H1 (cell line): ENCODE results near the gene RBM18. TPM values are rescaled to one million over a fixed set of nuclear protein-coding genes. Genes with fewer than 3 reads are reported as not detected.

Experiments
- CTCF ChIA-PET: fragments of 300-600 bp; sonication (Branson Sonifier 250); formaldehyde crosslinking; loops from one replicate; lab custom pipeline; 2021; ENCODE audit not compliant: partially characterized antibody; lab: Charles Lee
- POLR2A ChIA-PET: fragments of 300-600 bp; sonication (Branson Sonifier 250); formaldehyde crosslinking; loops from one replicate; lab custom pipeline; 2021; ENCODE audit warnings: inconsistent platforms; ENCODE audit not compliant: partially characterized antibody; lab: Charles Lee
- DNase-seq, 2 experiments: peaks; one replicate each; pipeline versions ENCODE4 v3.0.0 to v3.0.0-alpha.2; 2010 to 2022; ENCODE audit warnings: low spot score in 2 of 2, low read depth in 1 of 2, mixed read lengths in 1 of 2
- FAIRE-seq: peaks from 2 replicates; lab custom pipeline; 2011; peaks lifted over from hg19 to GRCh38; lab: Jason Lieb, UNC
- H2AFZ ChIP-seq: 2 replicates; pipeline ENCODE4 v1.8.1; 2012; ENCODE audit warnings: low read length, inconsistent platforms
- H2AK5ac ChIP-seq: 2 replicates; pipeline ENCODE4 v1.6.1; 2013; ENCODE audit warnings: low read depth, low read length
- H2BK120ac ChIP-seq: replicated peaks from 2 replicates; pipeline ENCODE3; 2013; ENCODE audit warnings: low read depth, low read length, inconsistent platforms
- H2BK12ac ChIP-seq: 2 replicates; pipeline ENCODE4 v1.6.1; 2013; ENCODE audit warnings: low read depth, low read length
- H2BK15ac ChIP-seq: 2 replicates; pipeline ENCODE4 v1.6.1; 2013; ENCODE audit warnings: low read length
- H2BK20ac ChIP-seq: 2 replicates; pipeline ENCODE4 v1.6.1; 2013; ENCODE audit warnings: low read length
- H2BK5ac ChIP-seq: 2 replicates; pipeline ENCODE4 v1.6.1; 2013; ENCODE audit warnings: low read depth, low read length
- H3K14ac ChIP-seq: 2 replicates; pipeline ENCODE4 v1.6.1; 2013; ENCODE audit warnings: inconsistent platforms; ENCODE audit not compliant: insufficient read length
- H3K18ac ChIP-seq: 2 replicates; pipeline ENCODE4 v1.6.1; 2013; ENCODE audit warnings: low read length; ENCODE audit errors: extremely low read depth
- H3K23ac ChIP-seq: 2 replicates; pipeline ENCODE4 v1.6.1; 2013; ENCODE audit warnings: inconsistent platforms; ENCODE audit not compliant: insufficient read length
- H3K23me2 ChIP-seq: 2 replicates; pipeline ENCODE4 v1.6.1; 2013; ENCODE audit warnings: low read depth, low read length
- H3K27ac ChIP-seq: 2 replicates; pipeline ENCODE4 v1.6.1; 2011; ENCODE audit warnings: low read depth, low read length, inconsistent platforms
- H3K27me3 ChIP-seq, 4 experiments: replicated peaks in 1 of 4; 1 replicate in 1 of 4; 2 replicates in 3 of 4; pipeline versions ENCODE4 v1.6.1 to v1.8.1; 2011 to 2013; ENCODE audit warnings: low read length in 3 of 4, mild to moderate bottlenecking in 3 of 4, inconsistent platforms in 2 of 4, mixed read lengths in 2 of 4, moderate library complexity in 1 of 4; ENCODE audit not compliant: control insufficient read depth in 3 of 4, insufficient read depth in 3 of 4; ENCODE audit errors: extremely low read depth in 1 of 4
- H3K36me3 ChIP-seq, 4 experiments: 2 replicates each; pipeline versions ENCODE4 v1.6.1 to v1.8.1; 2011 to 2013; ENCODE audit warnings: mild to moderate bottlenecking in 4 of 4, low read length in 3 of 4, moderate library complexity in 2 of 4, control low read depth in 1 of 4, inconsistent platforms in 1 of 4; ENCODE audit not compliant: insufficient read depth in 4 of 4, control insufficient read depth in 2 of 4
- H3K4ac ChIP-seq: replicated peaks from 2 replicates; pipeline ENCODE3; 2013; ENCODE audit warnings: low read length, low read depth, mixed read lengths, inconsistent platforms; ENCODE audit not compliant: insufficient read length
- H3K4me1 ChIP-seq, 4 experiments: replicated peaks in 1 of 4; 1 replicate in 1 of 4; 2 replicates in 3 of 4; pipeline versions ENCODE4 v1.6.1 to v1.8.1; 2011 to 2013; ENCODE audit warnings: low read length in 3 of 4, inconsistent platforms in 2 of 4, mixed read lengths in 1 of 4; ENCODE audit not compliant: insufficient read depth in 4 of 4, control insufficient read depth in 3 of 4
- H3K4me2 ChIP-seq, 2 experiments: 2 replicates each; pipeline versions ENCODE4 v1.6.1 to v1.8.1; 2011 to 2013; ENCODE audit warnings: low read depth in 2 of 2, low read length in 2 of 2, control low read depth in 1 of 2, inconsistent platforms in 1 of 2, mild to moderate bottlenecking in 1 of 2; ENCODE audit not compliant: insufficient read depth in 1 of 2
- H3K4me3 ChIP-seq, 4 experiments: fragments of 200-600, 300-600 bp in 1 of 4; sonication (generic), shearing (Covaris generic), sonication (Bioruptor Twin) in 1 of 4; 2 replicates each; pipeline versions ENCODE4 v1.5.1 to v1.8.1; 2011 to 2016; ENCODE audit warnings: low read length in 4 of 4, low read depth in 3 of 4, control low read depth in 2 of 4, inconsistent platforms in 2 of 4, mild to moderate bottlenecking in 2 of 4, mixed read lengths in 1 of 4, moderate library complexity in 1 of 4; ENCODE audit not compliant: insufficient read depth in 2 of 4; ENCODE audit errors: extremely low read depth in 1 of 4
- H3K56ac ChIP-seq: replicated peaks from 2 replicates; pipeline ENCODE3; 2013; ENCODE audit warnings: low read depth, mild to moderate bottlenecking, mixed read lengths, low read length, inconsistent platforms; ENCODE audit not compliant: insufficient read length
- H3K79me1 ChIP-seq: 2 replicates; pipeline ENCODE4 v1.6.1; 2013; ENCODE audit warnings: low read depth, low read length, control low read depth
- H3K79me2 ChIP-seq, 2 experiments: 2 replicates each; pipeline versions ENCODE4 v1.6.1 to v1.8.1; 2012 to 2013; ENCODE audit warnings: low read length in 2 of 2, mild to moderate bottlenecking in 2 of 2, inconsistent platforms in 1 of 2; ENCODE audit not compliant: insufficient read depth in 2 of 2, control insufficient read depth in 1 of 2
- H3K9ac ChIP-seq, 4 experiments: replicated peaks in 1 of 4; 1 replicate in 1 of 4; 2 replicates in 3 of 4; pipeline versions ENCODE4 v1.6.1 to v1.8.1; 2011 to 2013; ENCODE audit warnings: low read depth in 3 of 4, low read length in 3 of 4, control low read depth in 2 of 4, mild to moderate bottlenecking in 2 of 4, moderate library complexity in 2 of 4, inconsistent platforms in 1 of 4; ENCODE audit errors: extremely low read depth in 1 of 4
- H3K9me3 ChIP-seq, 2 experiments: 2 replicates each; pipeline versions ENCODE4 v1.6.1 to v1.8.1; 2012 to 2013; ENCODE audit warnings: mild to moderate bottlenecking in 2 of 2, moderate library complexity in 2 of 2, control low read depth in 1 of 2, inconsistent platforms in 1 of 2, low read depth in 1 of 2, low read length in 1 of 2, mixed read lengths in 1 of 2; ENCODE audit not compliant: insufficient read depth in 2 of 2
- H4K20me1 ChIP-seq, 2 experiments: replicated peaks in 1 of 2; 2 replicates each; pipeline versions ENCODE3 to v1.8.1; 2011 to 2013; ENCODE audit warnings: inconsistent platforms in 2 of 2, low read length in 2 of 2, mild to moderate bottlenecking in 1 of 2; ENCODE audit not compliant: insufficient read depth in 2 of 2, control insufficient read depth in 1 of 2
- H4K5ac ChIP-seq: 2 replicates; pipeline ENCODE4 v1.6.1; 2013; ENCODE audit warnings: low read length, low read depth, mixed read lengths, inconsistent platforms; ENCODE audit not compliant: insufficient read length
- H4K8ac ChIP-seq: 2 replicates; pipeline ENCODE4 v1.8.0; 2013; ENCODE audit warnings: mild to moderate bottlenecking, moderate library complexity, low read length, inconsistent platforms; ENCODE audit not compliant: insufficient read depth; ENCODE audit errors: extremely low read depth
- H4K91ac ChIP-seq: replicated peaks from 2 replicates; pipeline ENCODE3; 2013; ENCODE audit warnings: low read length, mixed read lengths, inconsistent platforms; ENCODE audit not compliant: insufficient read length
- WGBS, 2 experiments: shearing (Covaris generic) in 1 of 2; methylation state at CpG; one replicate each; pipeline versions ENCODE4 v1.1.6 to v1.1.7; 2013 to 2015; ENCODE audit warnings: low lambda C conversion rate in 2 of 2, mixed read lengths in 2 of 2, inconsistent platforms in 1 of 2, low coverage in 1 of 2, missing lambda C conversion rate in 1 of 2; ENCODE audit not compliant: insufficient replicate concordance in 2 of 2, insufficient coverage in 1 of 2, insufficient read length in 1 of 2; ENCODE audit errors: extremely low coverage in 1 of 2, missing lambda C conversion rate in 1 of 2; 5-methylcytosine and 5-hydroxymethylcytosine counted together
- polyA plus RNA-seq, 7 experiments: library from polyadenylated mRNA; depleted of rRNA in 3 of 7; stranded (reverse) in 5 of 7; unstranded in 2 of 7; fragments of >200 nt in 5 of 7; fragments of 200-250 nt in 2 of 7; gene quantifications; 1 replicate in 5 of 7; 2 replicates in 1 of 7; 4 replicates in 1 of 7; pipeline versions ENCODE4 v1.2.1 to v1.2.3, GENCODE V29; 2011 to 2013; ENCODE audit warnings: missing spikeins in 2 of 7, mixed read lengths in 2 of 7
- total RNA-seq: library from RNA; stranded (reverse); fragmentation: NEBNext Ultra II Directional; extraction: Animal tissue kit (Norgen Biotek cat#: 25700); gene quantifications from 2 replicates; pipeline ENCODE4 v1.2.1, GENCODE V29; 2021

Gene RBM18
- total and polyA plus RNA-seq, 2 of the 8 experiments (the other 6 are each of a cell fraction or from before 2014, with no cell fraction given) = 5.9 to 14.3 TPM

DNA sequence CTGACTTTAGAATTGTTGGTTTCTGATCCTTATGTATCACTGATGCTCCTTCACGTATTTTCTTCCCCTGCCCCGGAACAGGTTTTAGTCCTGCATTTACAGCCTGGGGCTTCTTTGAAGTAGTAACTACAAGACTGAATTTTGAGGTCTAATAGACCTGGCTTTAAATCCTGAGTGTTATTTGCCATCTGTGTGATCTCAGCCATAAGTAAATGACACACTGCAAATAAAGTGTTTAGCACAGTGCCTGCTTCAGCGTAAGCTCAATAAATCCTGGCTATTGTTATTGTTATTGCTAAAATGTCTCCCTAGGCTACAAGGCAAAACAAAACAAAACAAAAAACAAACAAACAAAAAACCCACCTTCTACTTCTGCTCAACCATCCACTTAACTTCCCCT is 20.3 kb downstream of the RBM18 start:
- Histone ChIP-seq H3K4me1 (no peaks in the 10 kb centered on the region), H3K27me3 (no peaks in the 10 kb centered on the region), H3K9ac (no peak overlapping the region), H2BK15ac (no peak overlapping the region), H3K23ac (no peak overlapping the region), H3K56ac (no peak overlapping the region), H3K4me2 (no peak overlapping the region), H3K14ac (no peak overlapping the region), H2BK5ac (no peak overlapping the region), H3K9me3 (no peaks in the 10 kb centered on the region), H3K79me1 (no peaks in the 10 kb centered on the region), H3K36me3 (peaks cover 3 to 50% (median 28%) of the 10 kb centered on the region in 4 experiments; a peak in 7 of 8 replicates), H4K91ac (no peak overlapping the region), H3K4me3 (no peak overlapping the region), H3K23me2 (no peaks in the 10 kb centered on the region), H4K8ac (no peak overlapping the region), H4K5ac (no peak overlapping the region), H3K79me2 (no peaks in the 10 kb centered on the region; a peak in 1 of 4 replicates), H3K27ac (no peak overlapping the region), H2BK12ac (no peak overlapping the region), H3K18ac (no peak overlapping the region), H3K4ac (no peak overlapping the region), H4K20me1 (peaks cover 0 to 6% of the 10 kb centered on the region in 2 experiments), H2BK20ac (no peak overlapping the region), H2BK120ac (no peak overlapping the region), H2AFZ (no peak overlapping the region), H2AK5ac (no peak overlapping the region)
- CTCF ChIA-PET = interaction anchor here (0.7 to 1.4 kb wide), 3 partner anchors 12 to 143 kb away, joined by 3 to 8 read pairs (median 4); no protein-coding TSS in a partner anchor
- FAIRE-seq = no peak
- 89% methylated on average over 3 of the region's 3 CpGs; no CpG with 5 or more reads in 1 of the 2 experiments for WGBS, 2 experiments
- no peak for DNase-seq
- POLR2A ChIA-PET = no interaction called here
